ENCODE data around the gene SLC6A8.
A peak's percentile ranks its signal among the peaks of the same experiment; 100 is the strongest.

SLC6A8 gene

DNA sequence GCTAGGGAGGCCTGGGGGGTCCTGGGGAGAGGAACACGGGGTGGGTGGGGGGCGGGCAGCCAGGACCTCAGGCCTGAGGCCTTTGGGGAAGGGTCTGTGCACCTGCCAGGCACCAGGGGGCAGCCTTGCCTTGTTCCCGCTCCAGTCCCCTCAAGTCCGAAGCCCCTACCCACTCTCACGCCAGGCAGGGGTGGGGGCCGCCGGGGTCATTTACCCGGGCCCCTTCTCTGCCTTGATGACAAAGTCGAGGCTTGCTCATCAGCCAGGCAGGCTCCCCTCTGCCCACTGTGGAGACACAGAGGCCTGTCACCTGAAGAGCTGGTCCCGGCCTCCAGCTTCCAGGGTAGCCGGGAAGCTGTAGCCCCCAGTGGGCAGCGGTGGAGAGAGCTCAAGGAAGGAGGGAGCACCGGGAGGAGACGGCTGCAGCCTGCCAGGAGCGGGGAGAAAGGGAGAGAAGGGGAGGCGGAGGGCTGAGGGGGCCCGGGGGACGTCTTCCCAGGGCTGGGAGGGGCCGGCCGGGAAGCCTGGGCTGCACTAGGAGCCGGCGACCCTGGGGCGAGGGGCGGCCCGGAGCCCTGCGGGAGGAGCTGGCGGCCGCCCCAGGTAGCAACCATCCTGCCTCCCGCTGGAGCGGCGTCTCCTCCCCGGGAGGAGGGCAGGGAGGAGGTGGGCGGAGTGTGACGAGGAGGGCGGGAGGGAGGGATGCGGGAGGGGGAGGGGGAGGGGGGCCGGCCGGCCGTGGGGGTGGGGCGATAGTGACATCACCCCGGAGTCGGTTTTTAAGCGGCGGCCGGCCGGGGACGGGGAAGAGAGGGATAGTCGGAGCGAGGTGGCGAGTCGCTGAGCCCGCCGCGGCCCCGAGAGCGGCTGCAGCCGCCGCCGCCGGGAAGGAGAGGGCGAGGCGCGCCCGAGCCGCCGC is at the start of gene SLC6A8:
TSS of gene SLC6A8 (plus strand) at position 806 of the 919 bp plus-strand sequence. CDS start 649 bp downstream, outside the sequence.
- DNase-seq (ENCODE audit: extremely low spot score) = peak; percentile 75
- ChIA-PET CTCF (interaction anchor here (0.7 to 1.8 kb wide), 8 partner anchors 12 to 82 kb away, joined by 3 to 16 read pairs (median 4); no protein-coding TSS in a partner anchor), POLR2A (no interaction called here)
- TF ChIP-seq HDGF (IDR thresholded peaks at IDR 0.05; ENCODE audit: borderline replicate concordance) = no peak

DNA sequence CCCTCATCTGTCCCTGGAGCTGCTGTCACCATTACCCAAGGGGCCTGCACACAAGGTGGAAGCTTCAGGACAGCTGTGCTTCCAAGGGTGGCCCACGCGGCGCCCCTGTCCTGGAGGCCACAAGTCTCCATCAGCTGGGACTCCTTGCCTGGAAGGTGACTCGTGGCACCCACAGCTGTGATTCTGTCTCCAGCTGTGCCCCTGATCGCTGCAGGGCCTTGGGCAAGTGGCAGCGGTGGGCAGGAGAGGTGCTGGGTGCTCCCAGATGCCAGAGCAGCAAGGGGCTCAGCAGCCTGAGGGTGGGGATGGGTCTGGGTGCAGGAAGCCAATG is 49.7 kb upstream of the SLC6A8 start:
- no peak for TF ChIP-seq HDGF (IDR thresholded peaks at IDR 0.05; ENCODE audit: borderline replicate concordance)
- TF ChIP-seq LEF1 (IDR thresholded peaks at IDR 0.05; ENCODE audit: borderline replicate concordance) = no peak
- no peak for TF ChIP-seq NFRKB (IDR thresholded peaks at IDR 0.05)
- no peak for TF ChIP-seq TARDBP (IDR thresholded peaks at IDR 0.05)
- TF ChIP-seq L3MBTL2 (conservative IDR thresholded peaks at IDR 0.05) = no peak
- no peak for TF ChIP-seq BHLHE40 (IDR thresholded peaks at IDR 0.05; ENCODE audit: borderline replicate concordance)
- TF ChIP-seq, protein P1, sequence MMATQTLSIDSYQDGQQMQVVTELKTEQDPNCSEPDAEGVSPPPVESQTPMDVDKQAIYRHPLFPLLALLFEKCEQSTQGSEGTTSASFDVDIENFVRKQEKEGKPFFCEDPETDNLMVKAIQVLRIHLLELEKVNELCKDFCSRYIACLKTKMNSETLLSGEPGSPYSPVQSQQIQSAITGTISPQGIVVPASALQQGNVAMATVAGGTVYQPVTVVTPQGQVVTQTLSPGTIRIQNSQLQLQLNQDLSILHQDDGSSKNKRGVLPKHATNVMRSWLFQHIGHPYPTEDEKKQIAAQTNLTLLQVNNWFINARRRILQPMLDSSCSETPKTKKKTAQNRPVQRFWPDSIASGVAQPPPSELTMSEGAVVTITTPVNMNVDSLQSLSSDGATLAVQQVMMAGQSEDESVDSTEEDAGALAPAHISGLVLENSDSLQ (IDR thresholded peaks at IDR 0.05) = no peak
- no peak for TF ChIP-seq ARNT (IDR thresholded peaks at IDR 0.05)
- no peak for TF ChIP-seq FOXM1 (IDR thresholded peaks at IDR 0.05; ENCODE audit: borderline replicate concordance)
- TF ChIP-seq FOXK2 (IDR thresholded peaks at IDR 0.05) = no peak
- no peak for TF ChIP-seq ELF4 (IDR thresholded peaks at IDR 0.05)
- TF ChIP-seq ZNF384 (IDR thresholded peaks at IDR 0.05) = no peak
- TF ChIP-seq FOXA1 (IDR thresholded peaks at IDR 0.05) = no peak
- no peak for TF ChIP-seq SUZ12 (IDR thresholded peaks at IDR 0.05)
- TF ChIP-seq CTBP1 (IDR thresholded peaks at IDR 0.05; ENCODE audit: borderline replicate concordance) = no peak
- TF ChIP-seq SP1 (IDR thresholded peaks at IDR 0.05) = no peak
- DNase-seq (ENCODE audit: extremely low spot score) = no peak
- CTCF ChIA-PET = interaction anchor here (2.6 kb wide), 1 partner anchor 30 kb away, joined by 11 read pairs; no protein-coding TSS in a partner anchor
- POLR2A ChIA-PET = no interaction called here

DNA sequence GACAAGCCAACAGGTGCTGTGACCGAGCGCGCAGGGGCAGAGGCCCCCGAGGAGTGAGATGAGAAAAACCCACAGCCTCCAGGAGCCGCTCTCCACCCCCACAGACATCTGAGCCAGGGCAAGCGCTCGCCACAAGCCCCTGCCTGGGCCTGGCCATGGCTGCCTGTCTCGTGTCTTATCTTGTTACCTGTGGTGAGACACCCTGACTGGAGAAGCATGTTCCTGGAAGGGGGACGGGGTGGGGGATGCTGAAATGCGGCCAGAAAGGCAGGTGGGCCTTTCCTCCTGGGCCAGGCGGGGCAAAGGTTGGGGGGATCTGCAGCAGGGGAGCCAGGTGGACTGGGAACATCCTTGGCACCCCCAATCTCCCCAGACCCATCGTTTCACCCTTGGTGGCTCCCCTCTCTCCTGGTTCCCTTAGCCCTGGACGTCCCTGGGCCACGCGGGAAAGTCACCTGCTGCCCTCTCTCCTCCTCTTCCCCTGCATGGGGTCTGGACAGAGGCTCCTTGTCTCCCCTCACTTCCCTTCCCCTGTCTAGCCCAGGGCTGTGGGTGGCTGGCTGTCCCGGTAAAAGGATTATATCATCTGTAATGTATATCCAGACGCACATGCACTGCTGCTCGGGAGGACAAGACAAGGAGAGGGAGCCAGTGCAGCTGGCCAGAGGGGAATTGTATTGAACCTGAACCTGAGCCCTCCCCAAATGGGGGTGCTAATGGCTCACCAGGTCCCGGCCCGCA is 49.1 kb upstream of the SLC6A8 start:
- no peak for DNase-seq (ENCODE audit: extremely low spot score)
- TF ChIP-seq CTBP1 (IDR thresholded peaks at IDR 0.05; ENCODE audit: borderline replicate concordance) (no peak), LEF1 (IDR thresholded peaks at IDR 0.05; ENCODE audit: borderline replicate concordance) (no peak), NFRKB (IDR thresholded peaks at IDR 0.05) (no peak), HDGF (IDR thresholded peaks at IDR 0.05; ENCODE audit: borderline replicate concordance) (no peak), FOXK2 (IDR thresholded peaks at IDR 0.05) (no peak), TARDBP (IDR thresholded peaks at IDR 0.05) (no peak), SUZ12 (IDR thresholded peaks at IDR 0.05) (no peak), ARNT (IDR thresholded peaks at IDR 0.05) (no peak)
- TF ChIP-seq, protein P1 (IDR thresholded peaks at IDR 0.05) = no peak
- ChIA-PET POLR2A (no interaction called here), CTCF (no interaction called here)

DNA sequence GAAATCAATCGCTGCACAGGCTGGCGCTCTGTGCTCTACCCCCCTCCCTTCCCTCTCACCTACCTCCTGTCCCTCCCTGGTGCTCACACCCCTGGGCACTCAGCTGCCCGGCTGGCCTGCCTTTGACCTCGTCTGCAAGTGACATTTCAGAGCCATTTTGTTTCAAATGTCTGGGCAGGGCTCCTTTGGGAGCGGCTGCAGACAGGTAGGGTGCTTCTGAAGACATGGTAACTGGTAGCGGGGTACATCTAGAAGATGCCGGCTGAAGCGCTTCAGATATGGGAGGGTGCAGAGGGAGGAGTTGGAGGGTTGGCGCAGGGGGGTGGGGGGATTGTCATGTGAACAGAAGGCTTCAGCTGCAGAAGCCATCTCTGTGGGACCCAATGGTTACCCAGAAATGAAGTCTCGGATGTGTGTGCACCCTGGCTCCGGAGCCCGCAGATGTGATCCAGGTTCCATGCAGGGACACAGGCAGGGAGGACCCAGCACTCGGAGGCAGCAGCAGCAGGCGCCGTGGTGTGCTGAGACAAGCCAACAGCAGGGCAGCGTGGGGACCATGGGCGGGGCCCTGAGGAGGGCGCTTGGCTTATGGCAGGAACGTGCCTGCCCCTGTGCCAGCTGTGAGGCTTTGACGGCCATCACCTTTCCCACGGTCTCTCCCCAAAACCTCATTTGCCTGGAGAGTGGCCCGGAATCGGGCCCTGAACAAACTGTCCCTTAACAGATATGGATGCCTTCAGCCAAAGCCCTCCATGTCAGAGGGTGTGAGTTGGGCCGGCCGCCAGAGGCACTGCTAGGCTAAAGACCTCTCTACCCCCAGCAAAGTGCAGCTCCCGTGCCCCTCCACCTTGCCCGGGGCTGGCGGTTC is 48.3 kb upstream of the SLC6A8 start:
- no peak for TF ChIP-seq SUZ12 (IDR thresholded peaks at IDR 0.05)
- TF ChIP-seq FOXM1 (IDR thresholded peaks at IDR 0.05; ENCODE audit: borderline replicate concordance) = no peak
- no peak for TF ChIP-seq NFRKB (IDR thresholded peaks at IDR 0.05)
- CTCF ChIA-PET = no interaction called here
- POLR2A ChIA-PET = no interaction called here
- DNase-seq (ENCODE audit: extremely low spot score) = no peak

DNA sequence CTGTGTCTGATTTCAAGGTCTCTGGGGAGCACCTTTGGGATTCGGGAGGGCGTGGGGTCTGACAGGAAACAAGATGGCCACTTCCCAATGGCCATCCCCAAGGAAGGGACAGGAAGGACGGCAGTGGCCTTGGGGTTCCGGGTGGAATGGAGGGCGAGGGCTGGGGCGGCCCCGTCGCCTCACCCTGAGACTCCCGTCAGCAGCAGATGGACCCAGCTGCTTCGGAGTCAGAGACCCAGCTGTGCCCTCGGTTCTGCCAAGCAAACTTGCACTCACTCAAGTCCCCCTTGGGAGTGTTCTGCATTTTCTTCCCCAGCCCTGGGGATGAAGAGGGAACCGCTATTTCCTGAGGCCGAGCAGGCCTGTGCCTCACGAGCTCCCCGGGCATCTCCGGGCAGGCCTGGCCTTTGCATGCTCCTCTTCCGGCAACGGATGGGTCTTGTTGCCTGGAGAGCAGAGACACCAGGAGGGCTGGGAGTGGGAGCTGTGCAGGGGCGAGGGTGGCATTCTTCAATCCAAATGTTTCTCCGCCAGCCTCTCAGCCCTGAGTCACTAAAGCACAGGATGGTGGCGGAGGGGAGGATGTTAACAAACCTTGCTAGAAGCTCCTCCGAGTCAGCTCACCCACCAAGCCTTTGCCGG is 47.6 kb upstream of the SLC6A8 start:
- no peak for DNase-seq (ENCODE audit: extremely low spot score)
- POLR2A ChIA-PET = no interaction called here
- TF ChIP-seq ELF4 (IDR thresholded peaks at IDR 0.05) (no peak), NFRKB (IDR thresholded peaks at IDR 0.05) (no peak), FOXM1 (IDR thresholded peaks at IDR 0.05; ENCODE audit: borderline replicate concordance) (no peak), ARNT (IDR thresholded peaks at IDR 0.05) (no peak), FOXA1 (IDR thresholded peaks at IDR 0.05) (no peak), FOXK2 (IDR thresholded peaks at IDR 0.05) (no peak), L3MBTL2 (conservative IDR thresholded peaks at IDR 0.05) (no peak), HDGF (IDR thresholded peaks at IDR 0.05; ENCODE audit: borderline replicate concordance) (no peak), TARDBP (IDR thresholded peaks at IDR 0.05) (no peak), BHLHE40 (IDR thresholded peaks at IDR 0.05; ENCODE audit: borderline replicate concordance) (no peak), SUZ12 (IDR thresholded peaks at IDR 0.05) (no peak), ZNF384 (IDR thresholded peaks at IDR 0.05) (no peak), LEF1 (IDR thresholded peaks at IDR 0.05; ENCODE audit: borderline replicate concordance) (no peak)
- TF ChIP-seq, protein P1 (IDR thresholded peaks at IDR 0.05) = no peak
- CTCF ChIA-PET = no interaction called here

Measured in HEK293T (cell line).